Measurements from ENCODE around the gene KLHL36.

DNA sequence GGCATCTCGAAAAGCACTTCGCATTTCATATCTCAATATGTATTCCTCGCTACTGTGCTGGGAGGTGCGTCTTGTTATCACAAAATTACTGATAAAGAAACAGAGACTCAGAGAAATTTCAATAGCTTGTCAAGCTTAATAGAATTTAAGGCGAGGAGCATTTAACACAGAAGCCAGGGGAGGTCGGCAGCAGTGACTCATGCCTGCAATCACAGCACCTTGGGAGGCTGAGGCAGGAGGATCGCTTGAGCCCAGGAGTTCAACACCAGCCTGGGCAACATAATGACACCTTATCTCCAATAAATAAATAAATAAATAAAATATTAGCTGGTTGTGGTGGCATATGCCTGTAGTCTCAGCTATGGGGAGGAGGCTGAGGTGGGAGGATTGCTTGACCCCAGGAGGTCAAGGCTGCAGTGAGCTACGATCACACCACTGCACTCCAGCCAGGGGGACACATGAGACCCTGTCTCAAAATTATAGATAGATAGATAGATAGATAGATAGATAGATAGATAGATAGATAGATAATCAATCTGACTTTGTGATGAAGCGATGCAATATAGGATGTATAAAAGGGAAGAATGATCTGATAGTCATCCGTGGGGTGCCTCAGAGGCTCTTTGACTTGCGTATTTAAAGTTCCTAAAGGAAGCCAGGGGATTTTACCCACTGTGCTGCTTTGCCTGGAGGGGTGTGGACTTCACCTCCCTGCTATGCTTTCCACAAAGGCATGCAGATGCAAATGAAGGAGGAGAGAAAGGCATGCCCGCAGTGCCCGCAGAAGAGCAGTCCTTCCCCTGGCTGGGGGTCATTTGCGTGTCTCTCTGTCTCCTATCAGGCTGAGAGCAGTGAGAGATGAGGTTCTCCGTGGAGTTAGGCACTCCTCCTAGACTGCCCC is 35.6 kb downstream of the KLHL36 start:
- TF ChIP-seq, protein P1, sequence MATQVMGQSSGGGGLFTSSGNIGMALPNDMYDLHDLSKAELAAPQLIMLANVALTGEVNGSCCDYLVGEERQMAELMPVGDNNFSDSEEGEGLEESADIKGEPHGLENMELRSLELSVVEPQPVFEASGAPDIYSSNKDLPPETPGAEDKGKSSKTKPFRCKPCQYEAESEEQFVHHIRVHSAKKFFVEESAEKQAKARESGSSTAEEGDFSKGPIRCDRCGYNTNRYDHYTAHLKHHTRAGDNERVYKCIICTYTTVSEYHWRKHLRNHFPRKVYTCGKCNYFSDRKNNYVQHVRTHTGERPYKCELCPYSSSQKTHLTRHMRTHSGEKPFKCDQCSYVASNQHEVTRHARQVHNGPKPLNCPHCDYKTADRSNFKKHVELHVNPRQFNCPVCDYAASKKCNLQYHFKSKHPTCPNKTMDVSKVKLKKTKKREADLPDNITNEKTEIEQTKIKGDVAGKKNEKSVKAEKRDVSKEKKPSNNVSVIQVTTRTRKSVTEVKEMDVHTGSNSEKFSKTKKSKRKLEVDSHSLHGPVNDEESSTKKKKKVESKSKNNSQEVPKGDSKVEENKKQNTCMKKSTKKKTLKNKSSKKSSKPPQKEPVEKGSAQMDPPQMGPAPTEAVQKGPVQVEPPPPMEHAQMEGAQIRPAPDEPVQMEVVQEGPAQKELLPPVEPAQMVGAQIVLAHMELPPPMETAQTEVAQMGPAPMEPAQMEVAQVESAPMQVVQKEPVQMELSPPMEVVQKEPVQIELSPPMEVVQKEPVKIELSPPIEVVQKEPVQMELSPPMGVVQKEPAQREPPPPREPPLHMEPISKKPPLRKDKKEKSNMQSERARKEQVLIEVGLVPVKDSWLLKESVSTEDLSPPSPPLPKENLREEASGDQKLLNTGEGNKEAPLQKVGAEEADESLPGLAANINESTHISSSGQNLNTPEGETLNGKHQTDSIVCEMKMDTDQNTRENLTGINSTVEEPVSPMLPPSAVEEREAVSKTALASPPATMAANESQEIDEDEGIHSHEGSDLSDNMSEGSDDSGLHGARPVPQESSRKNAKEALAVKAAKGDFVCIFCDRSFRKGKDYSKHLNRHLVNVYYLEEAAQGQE (IDR thresholded peaks at IDR 0.05; ENCODE audit: borderline replicate concordance): no peak
- TF ChIP-seq, protein P1 (CRISPR knock-in tag; IDR thresholded peaks at IDR 0.05; ENCODE audit: low read depth): no peak
- no peak for TF ChIP-seq EP300 (IDR thresholded peaks at IDR 0.05; ENCODE audit: low read length)
- TF ChIP-seq POLR2AphosphoS5 (IDR thresholded peaks at IDR 0.05; ENCODE audit: control insufficient read depth, insufficient read depth, low read depth, low read length): no peak
- TF ChIP-seq, protein P2, sequence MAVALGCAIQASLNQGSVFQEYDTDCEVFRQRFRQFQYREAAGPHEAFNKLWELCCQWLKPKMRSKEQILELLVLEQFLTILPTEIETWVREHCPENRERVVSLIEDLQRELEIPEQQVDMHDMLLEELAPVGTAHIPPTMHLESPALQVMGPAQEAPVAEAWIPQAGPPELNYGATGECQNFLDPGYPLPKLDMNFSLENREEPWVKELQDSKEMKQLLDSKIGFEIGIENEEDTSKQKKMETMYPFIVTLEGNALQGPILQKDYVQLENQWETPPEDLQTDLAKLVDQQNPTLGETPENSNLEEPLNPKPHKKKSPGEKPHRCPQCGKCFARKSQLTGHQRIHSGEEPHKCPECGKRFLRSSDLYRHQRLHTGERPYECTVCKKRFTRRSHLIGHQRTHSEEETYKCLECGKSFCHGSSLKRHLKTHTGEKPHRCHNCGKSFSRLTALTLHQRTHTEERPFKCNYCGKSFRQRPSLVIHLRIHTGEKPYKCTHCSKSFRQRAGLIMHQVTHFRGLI (CRISPR knock-in tag; IDR thresholded peaks at IDR 0.05): no peak
- no peak for TF ChIP-seq POLR2A (conservative IDR thresholded peaks at IDR 0.05)
- TF ChIP-seq ETV6 (IDR thresholded peaks at IDR 0.05; ENCODE audit: borderline replicate concordance in 1 of 2, low read depth in 2 of 2, low read length in 1 of 2): no peak
- no peak for TF ChIP-seq ETV6 (CRISPR knock-in tag; IDR thresholded peaks at IDR 0.05; ENCODE audit: borderline replicate concordance)
- TF ChIP-seq, protein P3, sequence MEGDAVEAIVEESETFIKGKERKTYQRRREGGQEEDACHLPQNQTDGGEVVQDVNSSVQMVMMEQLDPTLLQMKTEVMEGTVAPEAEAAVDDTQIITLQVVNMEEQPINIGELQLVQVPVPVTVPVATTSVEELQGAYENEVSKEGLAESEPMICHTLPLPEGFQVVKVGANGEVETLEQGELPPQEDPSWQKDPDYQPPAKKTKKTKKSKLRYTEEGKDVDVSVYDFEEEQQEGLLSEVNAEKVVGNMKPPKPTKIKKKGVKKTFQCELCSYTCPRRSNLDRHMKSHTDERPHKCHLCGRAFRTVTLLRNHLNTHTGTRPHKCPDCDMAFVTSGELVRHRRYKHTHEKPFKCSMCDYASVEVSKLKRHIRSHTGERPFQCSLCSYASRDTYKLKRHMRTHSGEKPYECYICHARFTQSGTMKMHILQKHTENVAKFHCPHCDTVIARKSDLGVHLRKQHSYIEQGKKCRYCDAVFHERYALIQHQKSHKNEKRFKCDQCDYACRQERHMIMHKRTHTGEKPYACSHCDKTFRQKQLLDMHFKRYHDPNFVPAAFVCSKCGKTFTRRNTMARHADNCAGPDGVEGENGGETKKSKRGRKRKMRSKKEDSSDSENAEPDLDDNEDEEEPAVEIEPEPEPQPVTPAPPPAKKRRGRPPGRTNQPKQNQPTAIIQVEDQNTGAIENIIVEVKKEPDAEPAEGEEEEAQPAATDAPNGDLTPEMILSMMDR (IDR thresholded peaks at IDR 0.05 in 2 of 3, conservative IDR thresholded peaks at IDR 0.05 in 1 of 3; ENCODE audit: insufficient read depth in 2 of 3, low read depth in 1 of 3, low read length in 3 of 3): no peak
- TF ChIP-seq, protein P4, sequence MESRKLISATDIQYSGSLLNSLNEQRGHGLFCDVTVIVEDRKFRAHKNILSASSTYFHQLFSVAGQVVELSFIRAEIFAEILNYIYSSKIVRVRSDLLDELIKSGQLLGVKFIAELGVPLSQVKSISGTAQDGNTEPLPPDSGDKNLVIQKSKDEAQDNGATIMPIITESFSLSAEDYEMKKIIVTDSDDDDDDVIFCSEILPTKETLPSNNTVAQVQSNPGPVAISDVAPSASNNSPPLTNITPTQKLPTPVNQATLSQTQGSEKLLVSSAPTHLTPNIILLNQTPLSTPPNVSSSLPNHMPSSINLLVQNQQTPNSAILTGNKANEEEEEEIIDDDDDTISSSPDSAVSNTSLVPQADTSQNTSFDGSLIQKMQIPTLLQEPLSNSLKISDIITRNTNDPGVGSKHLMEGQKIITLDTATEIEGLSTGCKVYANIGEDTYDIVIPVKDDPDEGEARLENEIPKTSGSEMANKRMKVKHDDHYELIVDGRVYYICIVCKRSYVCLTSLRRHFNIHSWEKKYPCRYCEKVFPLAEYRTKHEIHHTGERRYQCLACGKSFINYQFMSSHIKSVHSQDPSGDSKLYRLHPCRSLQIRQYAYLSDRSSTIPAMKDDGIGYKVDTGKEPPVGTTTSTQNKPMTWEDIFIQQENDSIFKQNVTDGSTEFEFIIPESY (CRISPR knock-in tag; IDR thresholded peaks at IDR 0.05): no peak
- no peak for TF ChIP-seq TAF1 (IDR thresholded peaks at IDR 0.05; ENCODE audit: control insufficient read depth, extremely low read depth, insufficient read depth, low read length, severe bottlenecking)
